ENCODE measurements around the gene PDCD1LG2.

DNA sequence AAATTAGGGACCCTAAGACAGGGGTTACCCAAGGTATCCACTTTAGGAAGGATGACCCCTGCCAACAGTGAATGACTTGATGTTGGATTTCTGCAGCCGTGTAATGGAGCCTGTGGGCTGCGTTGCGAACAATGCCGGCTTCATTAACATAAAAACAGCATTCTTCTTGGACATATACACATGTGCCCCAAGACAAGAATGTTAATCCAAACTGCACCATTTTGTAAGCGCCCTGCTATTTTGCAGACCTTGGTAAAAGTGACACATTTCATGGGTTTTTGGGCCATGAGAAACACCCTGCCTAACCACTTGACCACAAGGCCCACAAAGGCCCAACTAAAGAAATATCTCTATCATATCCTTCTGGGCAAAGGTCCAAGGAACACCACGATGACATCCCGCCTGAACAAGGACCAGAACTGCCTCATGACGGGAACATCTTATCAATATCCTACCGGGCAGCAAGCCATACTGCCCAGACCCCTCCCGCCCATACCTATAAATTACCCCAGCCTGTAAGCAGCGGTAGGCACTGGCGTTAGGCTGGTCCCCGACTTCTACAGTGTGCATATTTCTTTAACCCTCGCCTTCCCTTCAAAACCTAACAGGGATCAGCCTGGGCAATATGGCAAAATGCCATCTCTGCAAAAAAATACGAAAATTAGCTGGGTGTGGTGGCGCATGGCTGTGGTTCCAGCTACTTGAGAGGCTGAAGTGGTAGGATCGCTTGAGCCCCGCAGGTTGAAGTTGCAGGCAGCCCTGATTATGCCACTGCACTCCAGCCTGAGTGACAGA is 9.7 kb upstream of the PDCD1LG2 start:
- TF ChIP-seq, protein P1, sequence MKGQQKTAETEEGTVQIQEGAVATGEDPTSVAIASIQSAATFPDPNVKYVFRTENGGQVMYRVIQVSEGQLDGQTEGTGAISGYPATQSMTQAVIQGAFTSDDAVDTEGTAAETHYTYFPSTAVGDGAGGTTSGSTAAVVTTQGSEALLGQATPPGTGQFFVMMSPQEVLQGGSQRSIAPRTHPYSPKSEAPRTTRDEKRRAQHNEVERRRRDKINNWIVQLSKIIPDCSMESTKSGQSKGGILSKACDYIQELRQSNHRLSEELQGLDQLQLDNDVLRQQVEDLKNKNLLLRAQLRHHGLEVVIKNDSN (IDR thresholded peaks at IDR 0.05; ENCODE audit: borderline replicate concordance, low read depth) = no peak
- TF ChIP-seq, protein P2, sequence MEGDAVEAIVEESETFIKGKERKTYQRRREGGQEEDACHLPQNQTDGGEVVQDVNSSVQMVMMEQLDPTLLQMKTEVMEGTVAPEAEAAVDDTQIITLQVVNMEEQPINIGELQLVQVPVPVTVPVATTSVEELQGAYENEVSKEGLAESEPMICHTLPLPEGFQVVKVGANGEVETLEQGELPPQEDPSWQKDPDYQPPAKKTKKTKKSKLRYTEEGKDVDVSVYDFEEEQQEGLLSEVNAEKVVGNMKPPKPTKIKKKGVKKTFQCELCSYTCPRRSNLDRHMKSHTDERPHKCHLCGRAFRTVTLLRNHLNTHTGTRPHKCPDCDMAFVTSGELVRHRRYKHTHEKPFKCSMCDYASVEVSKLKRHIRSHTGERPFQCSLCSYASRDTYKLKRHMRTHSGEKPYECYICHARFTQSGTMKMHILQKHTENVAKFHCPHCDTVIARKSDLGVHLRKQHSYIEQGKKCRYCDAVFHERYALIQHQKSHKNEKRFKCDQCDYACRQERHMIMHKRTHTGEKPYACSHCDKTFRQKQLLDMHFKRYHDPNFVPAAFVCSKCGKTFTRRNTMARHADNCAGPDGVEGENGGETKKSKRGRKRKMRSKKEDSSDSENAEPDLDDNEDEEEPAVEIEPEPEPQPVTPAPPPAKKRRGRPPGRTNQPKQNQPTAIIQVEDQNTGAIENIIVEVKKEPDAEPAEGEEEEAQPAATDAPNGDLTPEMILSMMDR (IDR thresholded peaks at IDR 0.05) = no peak
- TF ChIP-seq SMC3 (IDR thresholded peaks at IDR 0.05; ENCODE audit: low read depth, low read length) = no peak

All from SK-N-SH (cell line).